Ramos (cell line): ENCODE measurements around the gene UQCRH.
"Not testable (repeated sequence)": the region's sequence is repeated elsewhere in the genome, so short reads cannot be mapped to it uniquely, and the experiment has no call there.

Experiments used
- in situ Hi-C: fragments of 300-500 bp; cut with MboI; formaldehyde crosslinking; loops from one replicate; pipeline ENCODE4 v1.14.3; 2022; ENCODE audit warnings: low sequenced_read_pairs; ENCODE audit not compliant: unreplicated experiment

The UQCRH gene

DNA sequence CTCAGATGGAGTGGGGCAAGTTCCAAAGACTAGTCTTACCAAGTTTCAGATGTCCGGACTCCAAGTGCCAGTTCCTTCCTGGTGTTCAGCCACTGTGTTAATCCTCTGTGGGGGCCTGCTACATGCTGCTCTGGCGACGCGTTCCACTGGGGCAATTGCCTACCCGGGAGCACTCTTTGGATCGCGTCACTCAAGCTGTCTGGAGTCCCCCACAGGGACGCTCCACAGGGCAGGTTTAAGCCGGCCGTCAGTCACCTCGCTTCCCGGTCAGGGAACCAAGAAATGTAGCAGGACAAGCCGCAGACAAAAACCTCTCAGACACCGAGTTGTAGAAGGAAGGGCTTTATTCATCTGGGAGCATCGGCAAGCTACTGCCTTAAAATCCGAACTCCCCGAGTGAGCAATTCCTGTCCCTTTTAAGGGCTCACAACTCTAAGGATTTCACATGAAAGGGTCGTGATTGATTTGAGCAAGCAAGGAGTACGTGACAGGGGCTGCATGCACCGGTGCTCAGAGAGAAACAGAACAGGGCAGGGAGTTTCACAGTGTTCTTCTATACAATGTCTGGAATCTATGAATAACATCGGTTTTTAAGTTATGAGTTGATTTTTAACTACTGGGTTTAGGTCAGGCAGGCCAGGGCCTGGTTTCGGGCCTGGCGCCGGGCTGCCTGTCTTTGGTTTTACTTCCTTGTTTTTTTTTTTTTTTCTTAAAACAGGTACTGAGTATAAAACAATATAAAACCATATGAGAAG lies 28.5 kb downstream of the UQCRH start:
- in situ Hi-C loops = not testable (repeated sequence)

DNA sequence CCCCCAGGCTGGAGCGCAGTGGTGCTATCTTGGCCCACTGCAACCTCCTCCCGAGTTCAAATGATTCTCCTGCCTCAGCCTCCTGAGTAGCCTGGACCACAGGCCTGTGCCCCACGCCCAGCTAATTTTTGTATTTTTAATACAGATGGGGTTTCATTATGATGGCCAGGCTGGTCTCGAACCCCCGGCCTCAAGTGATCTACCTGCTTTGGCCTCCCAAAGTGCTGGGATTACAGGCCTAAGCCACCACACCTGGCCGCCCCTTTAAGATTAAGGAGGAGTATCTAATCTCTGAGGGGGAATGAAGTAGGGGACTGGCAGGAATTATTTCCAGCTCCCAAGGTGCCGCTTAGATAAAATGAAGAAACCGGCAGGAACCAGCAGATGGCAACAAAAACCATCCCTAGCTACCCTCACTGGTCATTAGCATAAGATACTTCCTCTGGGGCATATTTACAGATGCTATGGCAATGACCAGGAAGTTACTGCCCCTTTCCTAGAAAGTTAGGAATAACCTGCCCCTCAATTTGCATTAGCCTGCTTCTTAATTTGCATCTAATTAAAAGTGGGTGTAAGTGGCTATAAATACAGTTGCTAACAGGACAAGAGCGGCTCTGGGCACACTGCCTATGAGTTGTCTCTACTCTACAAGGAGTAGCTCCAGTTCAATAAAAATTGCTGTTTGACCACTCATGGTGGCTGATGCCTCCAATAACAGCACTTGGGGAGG lies 30.0 kb downstream of the UQCRH start:
- in situ Hi-C loops = no loop called here

DNA sequence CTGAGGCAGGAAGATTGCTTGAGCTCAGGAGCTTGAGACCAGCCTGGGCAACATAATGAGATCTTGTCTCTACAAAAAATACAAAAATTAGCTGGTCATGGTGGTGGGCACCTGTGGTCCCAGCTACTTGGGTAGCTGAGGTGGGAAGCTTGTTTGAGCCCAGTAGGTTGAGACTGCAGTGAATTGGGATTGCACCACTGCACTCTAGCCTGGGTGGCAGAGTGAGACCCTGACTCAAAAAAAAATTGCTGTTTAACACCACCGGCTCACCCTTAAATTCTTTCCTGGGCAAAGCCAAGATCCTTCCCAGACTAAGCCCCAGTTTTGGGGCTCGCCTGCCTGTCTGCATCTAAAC lies 30.5 kb downstream of the UQCRH start:
- in situ Hi-C loops = no loop called here

DNA sequence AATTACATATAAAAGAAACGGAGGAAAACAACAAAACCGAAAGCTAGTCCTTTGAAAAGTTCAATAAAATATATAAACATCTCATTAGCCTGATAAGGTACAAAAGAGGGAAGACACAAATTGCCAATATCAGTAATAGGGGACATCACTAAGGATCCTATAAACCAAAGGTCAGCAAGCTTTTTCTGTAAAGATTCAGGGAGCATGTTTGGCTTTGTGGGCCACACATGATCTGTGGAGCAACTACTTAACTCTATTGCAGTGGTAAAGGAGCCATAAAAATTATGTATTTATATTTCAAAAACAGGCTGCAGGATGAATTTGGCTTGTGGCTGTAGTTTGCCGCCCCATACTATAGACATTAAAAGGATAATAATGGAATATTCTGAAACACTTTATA lies 31.6 kb downstream of the UQCRH start:
- in situ Hi-C loops = no loop called here

DNA sequence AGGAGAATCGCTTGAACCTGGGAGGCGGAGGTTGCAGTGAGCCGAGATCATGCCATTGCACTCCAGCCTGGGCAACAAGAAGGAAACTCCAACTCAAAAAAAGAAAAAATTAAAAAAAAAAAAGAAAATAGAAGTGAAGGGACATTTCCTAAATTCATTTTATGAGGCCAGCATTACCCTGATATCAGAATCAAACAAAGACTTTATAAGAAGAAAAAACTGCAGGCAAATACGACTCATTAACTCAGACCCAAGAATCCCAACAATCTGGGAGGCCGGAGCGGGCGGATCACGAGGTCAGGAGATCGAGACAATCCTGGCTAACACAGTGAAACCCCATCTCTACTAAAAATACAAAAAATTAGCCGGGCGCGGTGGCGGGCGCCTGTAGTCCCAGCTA lies 33.9 kb downstream of the UQCRH start:
- in situ Hi-C loops = not testable (repeated sequence)

DNA sequence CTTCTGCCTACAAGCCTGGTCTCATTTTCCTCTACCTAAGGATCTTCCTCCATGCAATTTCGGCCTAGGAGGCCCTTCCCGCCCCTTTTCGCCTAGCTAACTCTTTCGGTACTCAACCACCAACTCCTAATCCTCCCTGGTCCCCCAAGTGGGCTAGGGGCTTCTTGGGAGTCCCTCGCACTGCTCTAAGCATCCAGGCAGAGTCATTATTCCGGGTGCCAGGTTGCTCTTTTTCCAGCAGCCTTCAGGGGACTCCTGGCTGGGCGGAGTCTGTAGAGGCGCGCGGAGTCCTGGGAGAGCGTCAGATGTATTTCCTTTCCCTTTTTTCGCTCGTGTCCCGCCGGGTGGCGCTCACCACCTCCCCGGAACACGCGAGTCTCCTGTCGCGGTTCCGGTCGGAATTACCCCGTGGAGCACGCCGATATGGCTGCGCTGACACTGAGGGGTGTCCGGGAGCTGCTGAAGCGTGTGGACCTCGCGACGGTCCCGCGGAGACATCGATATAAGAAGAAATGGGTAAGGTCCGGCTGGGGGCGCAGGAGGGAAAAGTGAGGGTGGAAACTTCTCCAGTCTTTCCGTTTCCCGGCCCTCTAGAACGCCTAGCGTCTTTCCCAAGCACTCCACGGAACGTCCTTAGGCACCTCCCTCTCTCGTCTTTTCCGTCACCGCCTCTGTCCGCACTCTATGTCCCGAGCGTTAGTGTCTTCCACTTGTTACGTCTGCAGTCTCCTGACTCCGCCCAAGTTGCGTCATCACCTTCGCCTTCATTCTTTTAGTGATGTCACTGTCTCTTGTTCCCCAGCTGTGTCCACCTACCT lies 37.1 kb downstream of the UQCRH start, which contains the start of gene NSUN4:
Gene NSUN4 (plus strand): TSS at position 404 of the 818 bp plus-strand sequence. CDS start 20 bp downstream, at position 424.
- in situ Hi-C loops = no loop called here

DNA sequence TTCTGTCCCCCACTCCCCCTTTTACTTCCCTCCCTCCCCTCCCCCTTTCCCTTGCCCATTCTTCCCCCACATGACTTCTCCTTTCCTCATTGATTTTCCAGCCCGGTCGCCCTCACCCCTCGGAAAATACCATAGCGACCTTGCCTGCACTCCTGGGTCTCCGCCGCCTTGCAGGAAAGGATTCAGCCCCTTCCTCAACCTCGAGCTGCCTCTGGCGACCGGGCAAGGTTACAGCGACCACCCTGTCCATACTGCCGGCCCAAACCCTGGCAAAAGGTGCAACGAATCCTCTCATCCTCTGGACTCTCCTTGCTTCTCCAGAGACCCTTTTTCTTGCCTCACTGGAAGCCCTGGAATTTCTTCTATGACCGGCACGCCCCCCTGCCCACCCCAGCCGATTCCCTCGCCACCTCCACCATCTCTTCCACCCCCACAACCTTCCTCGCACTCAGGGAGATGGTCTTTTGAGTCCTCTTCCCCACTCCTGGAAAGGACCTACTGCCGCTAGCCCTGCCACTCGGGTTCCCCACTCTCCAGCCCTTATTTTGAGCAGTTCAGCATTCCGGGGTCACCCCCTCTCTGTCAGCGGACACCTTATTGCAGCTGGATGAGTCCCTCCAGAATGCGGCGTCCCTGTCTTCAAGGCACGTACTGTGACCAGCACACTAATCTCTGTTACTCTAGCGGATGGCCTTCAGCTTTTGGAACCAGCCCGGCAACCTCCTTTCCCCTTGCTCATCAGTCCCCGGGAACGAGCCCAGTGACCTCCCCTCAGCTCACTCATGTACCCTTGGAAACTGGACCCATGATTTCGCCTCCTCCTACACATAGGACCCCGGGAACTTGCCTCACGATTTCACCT lies 38.0 kb downstream of the UQCRH start:
- in situ Hi-C loops = no loop called here

DNA sequence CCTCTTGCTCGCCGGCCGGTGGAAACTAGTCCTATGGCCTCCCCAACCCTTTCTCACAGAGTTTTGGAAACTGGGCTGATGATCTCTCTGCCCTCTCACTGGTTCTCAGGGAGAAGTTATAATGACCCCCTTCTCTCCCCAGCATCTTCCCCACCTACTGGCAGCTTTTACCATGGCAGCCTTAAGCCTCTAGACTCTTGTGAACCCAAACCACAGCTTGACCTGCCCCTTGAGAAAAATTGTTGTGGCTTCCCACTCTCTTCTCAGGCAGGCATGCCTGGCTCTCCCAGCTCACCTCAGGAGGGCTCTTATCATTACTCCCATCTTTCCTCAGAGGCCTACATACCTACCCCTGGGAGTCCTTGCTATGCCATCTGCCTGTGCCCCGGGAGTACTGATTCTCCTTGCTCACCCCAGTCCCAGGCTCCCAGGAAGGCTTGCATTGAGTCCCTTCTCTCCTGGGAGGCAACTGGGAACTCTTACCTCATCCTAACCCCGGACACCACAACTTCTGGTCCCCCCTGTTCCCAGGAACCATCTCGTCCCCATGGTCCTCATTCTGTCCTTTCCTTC lies 38.7 kb downstream of the UQCRH start:
- in situ Hi-C loops = no loop called here

DNA sequence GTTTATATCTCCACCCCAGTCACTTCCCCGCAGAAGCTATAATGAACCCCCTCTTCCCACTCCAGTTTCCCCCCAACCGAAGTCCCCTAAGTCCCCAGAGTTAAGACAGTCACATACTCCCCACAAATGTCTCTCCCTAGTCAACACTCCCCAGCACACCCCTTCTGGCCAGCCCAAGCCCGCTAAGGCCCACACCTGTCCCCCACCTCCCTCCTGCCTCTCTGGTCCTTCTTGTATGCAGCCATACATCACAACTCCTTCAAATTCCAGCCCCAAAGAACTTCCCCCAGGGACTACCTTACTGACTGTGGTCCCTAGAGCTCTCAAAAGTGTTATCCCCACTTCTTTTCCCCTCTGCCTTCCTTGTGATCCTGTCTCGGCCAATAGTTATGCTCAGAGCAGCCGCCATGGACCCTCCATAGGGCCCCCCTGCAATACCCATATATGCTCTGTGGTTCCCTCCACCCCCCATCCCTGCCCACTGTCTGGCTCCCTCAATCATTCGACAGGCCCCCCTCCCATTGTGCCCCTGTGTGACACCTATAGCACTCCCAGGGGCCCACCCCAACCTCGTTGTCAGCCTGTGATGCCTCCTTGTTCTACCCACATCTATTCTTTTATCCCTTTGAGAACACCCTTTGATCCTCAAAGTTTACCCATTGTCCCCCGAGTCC lies 39.3 kb downstream of the UQCRH start:
- in situ Hi-C loops = no loop called here

DNA sequence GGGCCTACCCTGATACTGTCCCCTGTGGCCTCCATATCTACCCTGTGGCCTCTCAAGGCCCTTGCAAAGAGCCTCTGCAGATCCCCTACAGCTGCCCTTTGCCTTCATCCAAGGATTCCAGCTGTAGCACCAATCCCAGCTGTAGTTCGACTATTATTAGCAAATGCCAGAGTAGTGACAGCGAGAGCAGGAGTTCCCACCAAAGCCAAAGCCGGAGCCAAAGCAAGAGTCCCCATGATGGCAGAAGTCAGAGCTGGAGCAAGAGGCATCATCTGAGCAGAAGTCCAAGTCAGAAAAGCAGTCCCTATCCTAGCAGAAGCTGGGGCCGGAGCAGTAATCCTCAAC lies 39.8 kb downstream of the UQCRH start:
- in situ Hi-C loops = no loop called here

DNA sequence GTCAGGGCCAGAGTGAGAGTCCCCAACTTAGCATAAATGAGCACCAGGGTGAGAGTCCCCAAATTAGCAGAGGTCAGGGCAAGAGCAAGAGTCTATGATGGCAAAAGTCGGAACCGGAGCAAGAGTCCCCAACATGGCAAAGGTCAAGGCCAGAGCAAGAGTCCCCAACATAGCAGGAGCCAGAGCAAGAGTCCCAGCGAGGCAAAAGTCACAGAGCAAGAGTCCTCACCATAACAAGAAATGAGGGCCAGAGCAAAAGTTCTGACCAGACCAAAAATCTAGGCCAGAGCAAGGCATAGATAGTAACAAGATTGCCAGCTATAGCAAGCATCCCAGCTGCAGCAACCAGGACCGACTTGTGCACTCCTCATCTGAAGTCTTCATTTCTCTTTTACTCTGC lies 40.2 kb downstream of the UQCRH start:
- in situ Hi-C loops = no loop called here

DNA sequence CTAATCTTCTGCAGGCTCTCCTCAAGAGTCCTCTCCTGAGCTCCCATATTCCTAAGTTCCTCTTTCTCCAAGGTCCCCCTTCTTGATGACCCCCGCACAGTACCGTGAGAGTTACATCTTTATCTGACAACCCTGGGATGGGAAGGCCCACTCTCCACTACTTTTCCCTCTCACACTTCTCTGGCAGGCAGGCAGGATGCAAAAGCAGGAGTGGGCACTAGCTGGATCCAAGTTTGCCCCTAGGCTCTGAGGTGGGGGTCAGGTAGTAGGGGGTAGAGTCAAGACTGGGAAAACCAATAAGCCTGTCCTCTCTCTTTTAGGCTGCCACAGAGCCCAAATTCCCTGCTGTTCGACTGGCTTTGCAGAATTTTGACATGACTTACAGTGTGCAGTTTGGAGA lies 41.0 kb downstream of the UQCRH start:
- in situ Hi-C loops = no loop called here

DNA sequence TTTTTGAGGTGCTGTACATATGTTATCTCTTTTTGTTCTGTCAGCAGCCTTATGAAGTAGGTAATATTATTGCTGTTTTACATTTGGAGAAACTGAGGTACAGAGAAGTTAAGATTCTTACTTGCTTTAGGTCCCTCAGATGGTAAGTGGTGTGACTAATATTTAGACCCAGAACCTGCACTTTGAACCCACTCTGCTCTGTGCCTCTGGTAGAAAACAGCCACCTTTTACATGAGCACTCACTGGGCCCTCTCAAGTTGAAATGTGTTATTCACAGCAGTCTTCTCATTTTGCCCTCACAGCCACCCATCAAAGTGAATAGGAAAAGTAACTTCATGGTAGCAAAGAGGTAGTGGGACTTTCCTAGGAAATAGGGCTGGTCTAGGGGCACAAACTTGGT lies 41.8 kb downstream of the UQCRH start:
- in situ Hi-C loops = no loop called here

DNA sequence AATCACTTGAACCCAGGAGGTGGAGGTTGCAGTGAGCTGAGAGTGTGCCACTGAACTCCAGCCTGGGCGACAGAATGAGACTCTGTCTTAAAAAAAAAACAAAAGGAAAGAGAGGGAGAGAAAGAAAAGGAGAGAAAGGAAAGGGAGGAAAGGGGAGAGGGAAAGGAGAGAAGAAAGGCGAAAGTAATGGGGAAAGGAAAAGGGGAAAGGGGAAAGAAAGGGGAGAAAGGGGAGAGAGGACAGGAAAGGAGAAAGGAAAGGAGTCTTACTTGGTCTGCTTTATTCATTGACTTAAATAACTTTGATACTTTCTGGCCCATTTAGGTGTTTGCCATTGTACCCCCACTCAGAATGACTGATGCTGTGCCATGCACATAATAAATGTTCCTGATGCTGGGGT lies 48.9 kb downstream of the UQCRH start:
- in situ Hi-C loops = no loop called here

DNA sequence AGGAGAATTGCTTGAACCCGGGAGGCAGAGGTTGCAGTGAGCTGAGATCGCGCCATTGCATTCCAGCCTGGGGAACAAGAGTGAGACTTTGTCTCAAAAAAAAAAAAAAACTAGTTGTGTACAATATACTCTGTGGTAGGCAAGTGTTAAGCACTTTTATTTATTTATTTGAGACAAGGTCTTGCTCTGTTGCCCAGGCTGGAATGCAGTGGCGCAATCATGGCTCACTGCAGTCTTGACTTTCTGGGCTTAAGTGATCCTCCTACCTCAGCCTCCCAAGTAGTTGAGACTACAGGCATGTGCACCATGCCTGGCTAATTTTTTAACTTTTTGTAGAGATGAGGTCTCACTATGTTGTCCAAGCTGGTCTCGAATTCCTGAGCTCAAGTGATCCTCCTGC lies 52.4 kb downstream of the UQCRH start:
- in situ Hi-C loops = not testable (repeated sequence)

DNA sequence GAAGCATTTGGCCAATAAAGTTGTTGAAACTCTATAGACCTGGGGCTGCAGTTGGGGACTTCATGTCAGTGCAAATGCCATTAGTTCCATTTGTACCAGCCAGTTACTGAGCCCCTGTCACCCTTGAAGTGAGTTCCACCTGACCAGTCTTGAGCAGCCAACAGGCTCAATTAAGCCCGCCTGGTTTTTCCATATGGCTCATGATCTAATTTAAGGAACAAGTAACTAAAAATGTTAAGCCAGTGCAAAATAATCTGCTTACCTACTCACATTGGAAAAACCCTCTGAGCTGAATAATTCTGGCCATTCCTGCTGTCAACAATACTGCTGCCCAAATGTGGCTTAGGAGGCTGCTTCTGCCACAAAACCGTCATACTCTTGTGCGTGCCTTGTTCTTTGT lies 58.7 kb downstream of the UQCRH start:
- in situ Hi-C loops = no loop called here

DNA sequence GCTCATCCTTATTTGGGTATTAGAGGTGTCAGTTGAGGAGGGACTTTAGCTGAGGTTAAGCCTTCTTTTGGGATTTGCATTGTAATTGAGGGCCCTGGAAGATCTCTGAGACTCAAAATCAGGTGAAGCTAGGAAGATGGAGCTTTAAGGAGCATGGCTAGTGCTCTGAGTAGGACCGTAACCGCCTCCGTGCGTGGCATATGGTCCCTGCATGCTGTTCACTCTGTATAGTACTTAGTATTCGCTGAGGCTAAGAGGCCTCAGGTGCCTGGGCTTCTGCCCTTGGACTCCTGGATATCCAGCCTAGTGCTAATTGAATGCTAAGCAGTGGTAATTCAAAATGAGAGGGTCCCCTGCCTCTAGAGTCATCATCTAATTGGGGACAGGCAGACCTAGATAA lies 59.6 kb downstream of the UQCRH start:
- in situ Hi-C loops = no loop called here

DNA sequence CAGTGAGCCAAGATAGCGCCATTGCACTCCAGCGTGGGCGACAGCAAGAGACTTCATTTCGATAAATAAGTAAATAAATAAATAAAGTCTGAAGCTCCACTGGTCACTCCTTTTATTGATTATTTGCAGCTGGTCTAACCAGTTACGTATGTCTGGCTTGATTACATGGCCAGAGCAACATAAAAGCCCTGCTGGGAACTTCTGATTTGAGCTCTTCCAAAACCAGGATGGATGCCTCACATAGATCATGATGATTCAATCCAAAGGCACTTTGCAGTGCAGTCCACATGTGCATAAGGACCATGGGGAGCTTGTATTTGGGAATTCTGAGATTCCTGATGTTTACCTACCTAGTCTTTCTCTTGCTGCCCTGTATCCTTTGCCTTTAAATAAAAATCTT lies 61.1 kb downstream of the UQCRH start:
- in situ Hi-C loops = no loop called here

DNA sequence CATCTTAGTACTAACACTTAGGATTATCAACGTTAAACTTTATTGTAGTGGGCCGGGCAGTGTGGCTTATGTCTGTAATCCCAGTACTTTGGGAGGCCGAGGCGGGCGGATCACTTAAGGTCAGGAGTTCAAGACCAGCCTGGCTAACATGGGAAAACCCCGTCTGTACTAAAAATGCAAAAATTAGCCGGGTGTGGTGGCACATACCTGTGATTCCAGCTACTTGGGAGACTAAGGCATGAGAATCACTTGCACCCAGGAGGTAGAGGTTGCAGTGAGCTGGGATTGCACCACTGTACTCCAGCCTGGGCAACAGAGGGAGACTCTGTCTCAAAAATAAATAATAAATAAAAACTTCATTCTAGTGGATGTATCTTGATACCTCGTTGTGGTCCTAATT lies 62.3 kb downstream of the UQCRH start:
- in situ Hi-C loops = not testable (repeated sequence)
